Prostate gland (tissue), 2 donors: ENCODE data around the gene WDR77. TPM values are rescaled to one million over a fixed set of nuclear protein-coding genes. Genes with fewer than 3 reads are reported as not detected.

ENCODE experiments used
- DNase-seq: peaks from one replicate; pipeline ENCODE4 v3.0.0-alpha.2; 2019; ENCODE audit warnings: low spot score
- H3K27ac ChIP-seq, 2 donors: fragments of 200-600 bp; sonication (generic); 2 replicates each; pipeline ENCODE4 v1.5.1; 2017 to 2019
- H3K27me3 ChIP-seq: fragments of 200-600 bp; sonication (generic); replicated peaks from 2 replicates; pipeline ENCODE4 v1.5.1; 2019; ENCODE audit not compliant: insufficient read depth
- H3K36me3 ChIP-seq, 2 donors: fragments of 200-600 bp; sonication (generic); 1 replicate in 1 of 2; 2 replicates in 1 of 2; pipeline versions ENCODE4 v1.5.1 to v1.8.1; 2017 to 2019
- H3K4me1 ChIP-seq: fragments of 200-600 bp; sonication (generic); replicated peaks from 2 replicates; pipeline ENCODE4 v1.5.1; 2019
- H3K4me3 ChIP-seq, 2 donors: fragments of 200-600 bp; sonication (generic); 2 replicates each; pipeline ENCODE4 v1.5.1; 2017 to 2019
- H3K9me3 ChIP-seq: fragments of 200-600 bp; sonication (generic); 2 replicates; pipeline ENCODE4 v1.5.1; 2017
- POLR2A ChIP-seq: fragments of 450-650 bp; IDR thresholded peaks from one replicate; pipeline ENCODE4 v1.6.1; 2016; ENCODE audit warnings: antibody characterized with exemption, mild to moderate bottlenecking
- POLR2AphosphoS5 ChIP-seq: sonication (generic); formaldehyde crosslinking; IDR thresholded peaks from one replicate; pipeline ENCODE4 v1.6.1; 2017; ENCODE audit warnings: antibody characterized with exemption
- WGBS: methylation state at CpG from one replicate; pipeline ENCODE4 v1.1.5; 2018; 5-methylcytosine and 5-hydroxymethylcytosine counted together
- intact Hi-C: fragments of 100-400 bp; cut with DNase I; formaldehyde crosslinking; loops from one replicate; pipeline ENCODE4 v1.14.2; 2022
- total RNA-seq, 2 donors: library from RNA; depleted of rRNA; stranded (reverse); fragments of >200 nt; gene quantifications; one replicate each; pipeline ENCODE4 v1.1.0, GENCODE V29; 2016
- TF ChIP-seq, protein P1 (sequence below), 4 experiments: fragments of 200-600 bp in 2 of 4; fragments of 450-650 bp in 2 of 4; sonication (generic) in 2 of 4; IDR thresholded peaks; 1 replicate in 3 of 4; 2 replicates in 1 of 4; pipeline ENCODE4 v1.5.1; 2016 to 2019; ENCODE audit warnings: antibody characterized with exemption in 4 of 4, mild to moderate bottlenecking in 2 of 4, moderate library complexity in 2 of 4

The WDR77 gene
- total RNA-seq, 2 donors from 2014 or later: 19.1 to 31.6 TPM

- 95% methylated on average over 3 of the region's 3 CpGs for WGBS
- intact Hi-C loops: no loop called here
- Histone ChIP-seq H3K9me3 (no peaks in the 10 kb centered on the region), H3K36me3 (no peaks in the 10 kb centered on the region), H3K4me3 (no peak overlapping the region), H3K4me1 (no peaks in the 10 kb centered on the region), H3K27me3 (no peaks in the 10 kb centered on the region), H3K27ac (no peak overlapping the region)
- TF ChIP-seq POLR2AphosphoS5: no peak
- TF ChIP-seq POLR2A: no peak
- TF ChIP-seq, protein P1, sequence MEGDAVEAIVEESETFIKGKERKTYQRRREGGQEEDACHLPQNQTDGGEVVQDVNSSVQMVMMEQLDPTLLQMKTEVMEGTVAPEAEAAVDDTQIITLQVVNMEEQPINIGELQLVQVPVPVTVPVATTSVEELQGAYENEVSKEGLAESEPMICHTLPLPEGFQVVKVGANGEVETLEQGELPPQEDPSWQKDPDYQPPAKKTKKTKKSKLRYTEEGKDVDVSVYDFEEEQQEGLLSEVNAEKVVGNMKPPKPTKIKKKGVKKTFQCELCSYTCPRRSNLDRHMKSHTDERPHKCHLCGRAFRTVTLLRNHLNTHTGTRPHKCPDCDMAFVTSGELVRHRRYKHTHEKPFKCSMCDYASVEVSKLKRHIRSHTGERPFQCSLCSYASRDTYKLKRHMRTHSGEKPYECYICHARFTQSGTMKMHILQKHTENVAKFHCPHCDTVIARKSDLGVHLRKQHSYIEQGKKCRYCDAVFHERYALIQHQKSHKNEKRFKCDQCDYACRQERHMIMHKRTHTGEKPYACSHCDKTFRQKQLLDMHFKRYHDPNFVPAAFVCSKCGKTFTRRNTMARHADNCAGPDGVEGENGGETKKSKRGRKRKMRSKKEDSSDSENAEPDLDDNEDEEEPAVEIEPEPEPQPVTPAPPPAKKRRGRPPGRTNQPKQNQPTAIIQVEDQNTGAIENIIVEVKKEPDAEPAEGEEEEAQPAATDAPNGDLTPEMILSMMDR (IDR thresholded peaks at IDR 0.05): no peak
- DNase-seq: no peak
Measured at GRCh38 chr1:111471538-111471937, 22.5 kb upstream of the WDR77 start.

DNA sequence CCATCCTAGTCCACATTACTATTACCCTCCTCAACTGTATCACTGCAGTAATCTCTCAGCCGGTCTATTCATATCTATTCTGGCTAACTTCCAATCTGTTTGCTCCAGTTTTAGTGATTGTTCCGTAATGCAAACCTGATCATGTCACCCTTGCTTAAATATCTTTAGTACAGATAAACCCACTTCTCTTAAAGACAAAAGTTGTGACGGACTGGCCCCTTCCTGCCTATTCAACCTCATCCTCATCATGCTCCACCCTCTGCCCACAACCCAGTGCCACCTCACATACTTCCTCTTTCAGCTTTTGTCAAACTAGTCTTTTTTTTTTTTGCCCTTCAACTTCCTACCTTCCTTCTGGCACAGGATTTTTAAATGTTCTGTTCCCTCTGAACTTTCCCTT is 22.0 kb upstream of the WDR77 start:
- intact Hi-C loops: no loop called here
- Histone ChIP-seq H3K27ac (no peak overlapping the region), H3K4me3 (no peak overlapping the region), H3K4me1 (no peaks in the 10 kb centered on the region), H3K36me3 (no peaks in the 10 kb centered on the region), H3K27me3 (no peaks in the 10 kb centered on the region), H3K9me3 (no peaks in the 10 kb centered on the region)
- TF ChIP-seq POLR2AphosphoS5: no peak
- TF ChIP-seq POLR2A: no peak
- TF ChIP-seq, protein P1 (IDR thresholded peaks at IDR 0.05): no peak
- 38% methylated on average over 3 of the region's 3 CpGs for WGBS
- no peak for DNase-seq

GRCh38 chr1:111470596-111470995 is 21.5 kb upstream of the WDR77 start:
- Histone ChIP-seq H3K36me3 (no peaks in the 10 kb centered on the region), H3K9me3 (no peaks in the 10 kb centered on the region), H3K4me3 (no peak overlapping the region), H3K4me1 (no peaks in the 10 kb centered on the region), H3K27ac (no peak overlapping the region), H3K27me3 (no peaks in the 10 kb centered on the region)
- DNase-seq: no peak
- TF ChIP-seq POLR2A: no peak
- TF ChIP-seq, protein P1 (IDR thresholded peaks at IDR 0.05): no peak
- no peak for TF ChIP-seq POLR2AphosphoS5
- intact Hi-C loops: no loop called here
- 87% methylated on average over 5 of the region's 5 CpGs for WGBS

DNA sequence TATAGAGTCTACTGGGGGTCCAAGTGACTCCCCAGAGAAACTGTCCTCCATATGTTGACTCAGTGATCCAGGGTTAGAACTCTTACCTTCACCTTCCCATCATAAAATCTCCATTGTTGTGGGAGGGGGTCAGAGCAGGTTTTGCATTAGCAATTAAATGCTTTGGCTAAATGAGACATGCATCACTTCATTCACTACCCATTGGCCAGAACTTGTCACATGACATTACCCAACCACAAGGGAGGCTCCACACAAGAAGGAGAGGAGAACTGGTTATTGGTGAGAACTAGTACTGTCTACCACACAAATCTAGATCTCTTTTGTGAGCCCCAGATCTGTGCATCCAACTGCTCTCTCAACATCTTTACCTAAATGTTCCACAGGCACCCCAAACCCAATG is 20.5 kb upstream of the WDR77 start:
- Histone ChIP-seq H3K27me3 (no peaks in the 10 kb centered on the region), H3K36me3 (no peaks in the 10 kb centered on the region), H3K4me3 (no peak overlapping the region), H3K4me1 (no peaks in the 10 kb centered on the region), H3K27ac (no peak overlapping the region), H3K9me3 (no peaks in the 10 kb centered on the region)
- DNase-seq: no peak
- intact Hi-C loops: no loop called here
- TF ChIP-seq POLR2AphosphoS5 (no peak), POLR2A (no peak)
- TF ChIP-seq, protein P1 (IDR thresholded peaks at IDR 0.05): no peak

GRCh38 chr1:111468717-111469100 is 19.7 kb upstream of the WDR77 start:
- H3K4me1 ChIP-seq: no peaks in the 10 kb centered on the region
- no peak for DNase-seq
- H3K27ac ChIP-seq: no peak overlapping the region
- no peaks in the 10 kb centered on the region for H3K36me3 ChIP-seq
- no peaks in the 10 kb centered on the region for H3K27me3 ChIP-seq
- intact Hi-C loops: no loop called here
- H3K9me3 ChIP-seq: no peaks in the 10 kb centered on the region
- H3K4me3 ChIP-seq: no peak overlapping the region
- TF ChIP-seq POLR2A (no peak), POLR2AphosphoS5 (no peak)
- TF ChIP-seq, protein P1 (IDR thresholded peaks at IDR 0.05): no peak
